ENCODE results near the gene SP140. TPM values are rescaled to one million over a fixed set of nuclear protein-coding genes. Genes with fewer than 3 reads are reported as not detected.

Gene SP140
- total and polyA plus RNA-seq, 2 of the 8 experiments (the other 6 are each of a cell fraction or from before 2014, with no cell fraction given) = 0.23 to 1.3 TPM

- H2BK20ac ChIP-seq (ENCODE audit: low read length) = no peak overlapping the region
- ChIA-PET CTCF (ENCODE audit: partially characterized antibody) (no interaction called here), POLR2A (ENCODE audit: partially characterized antibody) (no interaction called here)
- no peak overlapping the region for H2BK12ac ChIP-seq (ENCODE audit: low read depth, low read length)
- H4K8ac ChIP-seq (ENCODE audit: extremely low read depth, insufficient read depth, low read length) = no peak overlapping the region
- FAIRE-seq (no peak), DNase-seq (ENCODE audit: low read depth in 1 of 2, low spot score in 2 of 2) (no peak)
- H3K14ac ChIP-seq (ENCODE audit: insufficient read length) = no peak overlapping the region
- H2BK120ac ChIP-seq (replicated peaks; ENCODE audit: low read depth, low read length) = no peak overlapping the region
- peaks cover 0 to 2% (median 0%) of the 10 kb centered on the region in 4 experiments; a peak in 1 of 7 replicates for H3K4me1 ChIP-seq (replicated peaks in 1 of 4; ENCODE audit: control insufficient read depth in 3 of 4, insufficient read depth in 4 of 4, low read length in 3 of 4)
- no peak overlapping the region for H2AFZ ChIP-seq (ENCODE audit: low read length)
- no peak overlapping the region for H3K4me2 ChIP-seq (ENCODE audit: insufficient read depth in 1 of 2, low read depth in 2 of 2, low read length in 2 of 2)
- no peak overlapping the region for H3K56ac ChIP-seq (replicated peaks; ENCODE audit: insufficient read length, low read depth, low read length)
- H4K5ac ChIP-seq (ENCODE audit: insufficient read length, low read depth, low read length) = no peak overlapping the region
- H3K36me3 ChIP-seq (ENCODE audit: control insufficient read depth in 2 of 4, insufficient read depth in 4 of 4, low read length in 3 of 4) = no peaks in the 10 kb centered on the region
- H3K27me3 ChIP-seq (replicated peaks in 1 of 4; ENCODE audit: control insufficient read depth in 3 of 4, extremely low read depth in 1 of 4, insufficient read depth in 3 of 4, low read length in 3 of 4) = no peaks in the 10 kb centered on the region
- WGBS, 2 experiments (ENCODE audit: extremely low coverage in 1 of 2, insufficient coverage in 1 of 2, insufficient read length in 1 of 2, insufficient replicate concordance in 2 of 2, low coverage in 1 of 2, low lambda C conversion rate in 2 of 2, missing lambda C conversion rate in 1 of 2) = 92% methylated on average over 7 of the region's 7 CpGs; no CpG with 5 or more reads in 1 of the 2 experiments
- no peaks in the 10 kb centered on the region; a peak in 1 of 4 replicates for H3K9me3 ChIP-seq (ENCODE audit: insufficient read depth in 2 of 2, low read depth in 1 of 2, low read length in 1 of 2)
- no peaks in the 10 kb centered on the region for H3K79me1 ChIP-seq (ENCODE audit: low read depth, low read length)
- H2BK5ac ChIP-seq (ENCODE audit: low read depth, low read length) = no peak overlapping the region
- H4K91ac ChIP-seq (replicated peaks; ENCODE audit: insufficient read length, low read length) = no peak overlapping the region
- TF ChIP-seq EP300 (IDR thresholded peaks at IDR 0.05; ENCODE audit: borderline replicate concordance in 1 of 2, low read depth in 2 of 2, low read length in 2 of 2) (no peak), KDM4A (IDR thresholded peaks at IDR 0.05; ENCODE audit: low read depth, low read length, severe bottlenecking) (no peak), CHD1 (IDR thresholded peaks at IDR 0.05; ENCODE audit: low read depth, low read length) (no peak), TEAD4 (IDR thresholded peaks at IDR 0.05; ENCODE audit: low read depth, low read length) (no peak), SIN3A (conservative IDR thresholded peaks at IDR 0.05 in 1 of 2, IDR thresholded peaks at IDR 0.05 in 1 of 2; ENCODE audit: low read depth in 1 of 2, low read length in 2 of 2) (no peak), JUN (IDR thresholded peaks at IDR 0.05; ENCODE audit: low read depth, low read length) (no peak), POLR2AphosphoS5 (IDR thresholded peaks at IDR 0.05; ENCODE audit: low read depth, low read length) (no peak)
- TF ChIP-seq, protein P1, sequence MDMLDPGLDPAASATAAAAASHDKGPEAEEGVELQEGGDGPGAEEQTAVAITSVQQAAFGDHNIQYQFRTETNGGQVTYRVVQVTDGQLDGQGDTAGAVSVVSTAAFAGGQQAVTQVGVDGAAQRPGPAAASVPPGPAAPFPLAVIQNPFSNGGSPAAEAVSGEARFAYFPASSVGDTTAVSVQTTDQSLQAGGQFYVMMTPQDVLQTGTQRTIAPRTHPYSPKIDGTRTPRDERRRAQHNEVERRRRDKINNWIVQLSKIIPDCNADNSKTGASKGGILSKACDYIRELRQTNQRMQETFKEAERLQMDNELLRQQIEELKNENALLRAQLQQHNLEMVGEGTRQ (IDR thresholded peaks at IDR 0.05; ENCODE audit: low read length) = no peak
- no peak overlapping the region for H3K4ac ChIP-seq (replicated peaks; ENCODE audit: insufficient read length, low read depth, low read length)
- H3K79me2 ChIP-seq (ENCODE audit: control insufficient read depth in 1 of 2, insufficient read depth in 2 of 2, low read length in 2 of 2) = no peaks in the 10 kb centered on the region
- no peak overlapping the region for H3K23ac ChIP-seq (ENCODE audit: insufficient read length)
- no peak overlapping the region for H3K9ac ChIP-seq (replicated peaks in 1 of 4; ENCODE audit: extremely low read depth in 1 of 4, low read depth in 3 of 4, low read length in 3 of 4)
- no peak overlapping the region for H3K18ac ChIP-seq (ENCODE audit: extremely low read depth, low read length)
- no peaks in the 10 kb centered on the region for H4K20me1 ChIP-seq (replicated peaks in 1 of 2; ENCODE audit: control insufficient read depth in 1 of 2, insufficient read depth in 2 of 2, low read length in 2 of 2)
- no peaks in the 10 kb centered on the region for H3K23me2 ChIP-seq (ENCODE audit: low read depth, low read length)
- H2BK15ac ChIP-seq (ENCODE audit: low read length) = no peak overlapping the region
- no peak overlapping the region for H3K4me3 ChIP-seq (ENCODE audit: extremely low read depth in 1 of 4, insufficient read depth in 2 of 4, low read depth in 3 of 4, low read length in 4 of 4)
- H2AK5ac ChIP-seq (ENCODE audit: low read depth, low read length) = no peak overlapping the region
- H3K27ac ChIP-seq (ENCODE audit: low read depth, low read length) = no peak overlapping the region
Measured at GRCh38 chr2:230330725-230331124, 105.2 kb downstream of the SP140 start.
